Measurements from ENCODE around the gene TMEM156.
"Not testable (repeated sequence)": the region's sequence is repeated elsewhere in the genome, so short reads cannot be mapped to it uniquely, and the experiment has no call there.

TMEM156 gene

DNA sequence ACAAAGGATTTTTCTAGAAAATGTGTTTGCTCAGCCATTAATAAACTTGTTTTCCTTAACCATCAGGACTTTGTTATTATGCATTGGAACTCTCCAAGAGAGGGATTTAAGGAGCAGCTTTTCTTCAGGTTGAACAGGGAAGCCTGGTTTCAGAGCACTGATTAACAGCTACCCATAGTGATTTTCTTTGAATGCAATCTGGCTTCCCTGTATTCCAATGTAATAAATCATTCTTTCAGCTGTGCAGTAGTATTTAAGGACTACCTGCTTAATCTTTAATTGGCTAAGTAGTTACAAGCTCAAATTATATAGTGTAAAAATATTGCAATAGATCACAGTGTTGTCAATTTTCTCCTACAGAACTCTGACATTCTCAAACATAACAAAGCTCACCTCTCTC lies 77.5 kb downstream of the TMEM156 start:
- no peak for DNase-seq

DNA sequence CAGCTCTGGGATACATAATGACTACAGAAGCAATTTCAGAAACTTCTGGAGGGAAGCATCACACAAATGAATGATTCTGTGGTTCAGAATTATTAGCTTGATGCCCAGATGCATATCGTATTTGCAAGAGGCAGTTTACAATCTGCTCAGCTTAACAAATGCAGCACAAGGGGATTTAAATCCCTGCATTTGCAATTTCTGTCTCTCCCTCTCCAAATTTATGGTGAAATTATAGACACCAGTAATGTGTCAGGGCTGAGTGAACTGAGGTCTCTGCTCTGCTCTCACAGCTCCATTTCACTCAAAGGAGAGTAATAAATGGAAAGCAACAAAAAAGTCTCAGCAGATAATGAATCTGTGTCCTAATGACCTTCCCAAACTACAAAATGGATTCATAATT lies 80.2 kb downstream of the TMEM156 start:
- no peak for DNase-seq

DNA sequence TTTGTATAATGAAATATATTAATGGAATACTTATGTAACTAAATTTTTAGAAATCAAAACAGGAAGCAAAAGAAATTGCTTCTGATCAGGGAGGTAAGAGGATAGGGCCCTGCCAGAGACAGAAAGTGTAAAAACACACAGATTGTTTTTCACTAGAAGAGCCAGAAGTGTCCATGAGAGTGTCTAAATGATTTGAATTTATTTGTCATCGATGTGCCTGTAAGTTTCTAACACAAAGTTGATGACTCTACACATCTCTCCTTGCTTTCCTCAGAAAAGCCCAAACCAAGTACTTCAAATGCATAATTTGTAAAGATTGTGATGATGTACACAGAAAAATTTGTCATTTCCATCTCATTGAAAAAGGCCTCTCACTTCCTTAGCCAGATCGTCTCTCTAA lies 80.6 kb downstream of the TMEM156 start:
- no peak for DNase-seq

DNA sequence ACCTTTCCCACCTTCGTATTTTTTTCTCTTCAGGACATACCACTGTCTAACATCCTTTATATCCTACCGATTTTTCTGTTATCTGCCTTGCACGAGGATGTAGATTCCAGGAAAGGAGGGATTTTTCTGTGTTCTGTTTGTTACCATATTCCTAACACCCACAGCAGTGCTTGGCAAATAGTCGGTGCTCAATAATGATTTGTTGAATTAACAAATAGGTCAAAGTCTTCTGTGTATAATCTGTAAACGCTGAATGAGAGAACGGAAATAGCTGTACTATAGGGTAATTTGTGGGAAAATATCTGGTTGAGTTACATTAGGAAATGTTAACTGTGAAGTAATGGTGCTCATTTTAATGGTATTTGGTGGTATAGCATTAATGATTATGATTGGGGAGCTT lies 81.5 kb downstream of the TMEM156 start:
- no peak for DNase-seq

GRCh38 chr4:38950159-38950558 lies 82.0 kb downstream of the TMEM156 start:
- no peak for DNase-seq

GRCh38 chr4:38949411-38950051 lies 82.7 kb downstream of the TMEM156 start:
- DNase-seq: no peak

DNA sequence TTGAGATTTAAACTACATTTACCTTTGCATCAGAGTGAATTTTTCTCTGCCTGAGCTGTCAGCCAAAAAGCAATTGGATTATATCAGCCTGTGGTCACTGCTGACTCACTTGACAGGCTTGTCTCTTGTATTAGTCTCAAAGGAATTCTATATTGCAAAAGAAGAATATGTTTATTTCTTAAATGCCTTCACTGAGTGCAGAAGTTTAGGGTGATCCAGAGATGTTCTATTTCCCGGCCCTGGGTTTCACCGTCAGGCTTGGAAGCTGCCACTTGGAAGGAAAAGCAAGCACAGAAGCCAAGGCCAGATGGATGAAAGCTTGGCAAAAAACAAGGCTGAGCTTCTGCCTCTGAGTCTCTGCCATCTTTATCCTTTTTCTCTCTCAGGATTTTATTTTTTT lies 83.7 kb downstream of the TMEM156 start:
- no peak for DNase-seq

DNA sequence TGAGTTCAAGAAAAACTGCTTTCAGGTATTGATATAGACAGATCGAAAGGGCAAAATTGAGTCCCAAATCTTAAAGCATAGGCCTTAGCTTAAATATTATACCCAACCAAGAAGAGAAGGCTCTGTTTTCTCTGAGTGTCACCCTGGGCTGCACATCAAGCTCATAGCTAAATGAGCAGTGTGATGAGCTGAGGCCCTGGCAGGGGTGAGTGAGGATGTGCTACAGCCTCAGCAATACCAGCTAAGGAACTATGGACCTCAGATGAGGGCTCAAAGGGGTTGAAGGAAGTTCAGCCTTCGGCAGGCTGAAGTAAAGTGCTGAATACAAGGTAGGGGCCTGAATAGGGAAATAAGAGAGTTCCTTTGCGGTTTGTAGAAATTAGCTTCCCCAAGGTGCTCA lies 85.3 kb downstream of the TMEM156 start:
- DNase-seq: no peak

GRCh38 chr4:38944440-38944839 lies 87.8 kb downstream of the TMEM156 start:
- DNase-seq: no peak

GRCh38 chr4:38943343-38943742 lies 88.9 kb downstream of the TMEM156 start:
- no peak for DNase-seq

DNA sequence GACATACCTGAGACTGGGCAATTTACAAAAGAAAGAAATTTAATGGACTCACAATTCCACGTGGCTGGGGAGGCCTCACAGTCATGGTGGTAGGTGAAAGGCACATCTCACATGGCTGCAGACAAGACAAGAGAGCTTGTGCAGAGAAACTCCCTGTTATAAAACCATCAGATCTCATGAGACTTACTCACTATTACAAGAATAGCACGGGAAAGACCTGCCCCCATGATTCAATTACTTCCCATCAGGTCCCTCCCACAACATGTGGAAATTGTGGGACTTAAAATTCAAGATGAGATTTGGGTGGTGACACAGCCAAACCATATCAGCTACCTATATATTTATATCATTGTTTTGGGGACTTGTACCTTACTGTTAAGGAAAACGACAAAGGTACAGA lies 90.3 kb downstream of the TMEM156 start:
- DNase-seq: not testable (repeated sequence)

DNA sequence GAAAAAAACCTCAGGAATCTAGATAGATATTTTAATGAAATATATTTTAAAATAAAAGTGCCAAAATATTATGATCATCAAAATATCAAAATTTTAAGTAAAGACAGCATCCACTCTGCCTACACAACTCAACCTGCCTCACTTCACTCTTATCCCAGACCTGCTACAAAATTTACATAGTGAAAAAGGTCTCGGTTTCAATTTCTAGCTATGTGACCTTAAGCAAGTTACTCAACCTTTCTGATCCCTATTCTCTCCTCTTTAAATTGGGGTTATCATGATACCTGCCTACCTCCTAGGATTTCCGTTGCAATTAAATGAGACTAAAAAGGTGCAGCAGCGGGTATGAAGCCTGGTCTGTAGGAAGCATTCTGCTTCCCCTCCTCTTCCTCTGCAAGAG lies 91.7 kb downstream of the TMEM156 start:
- no peak for DNase-seq

- no peak for DNase-seq
Measured at GRCh38 chr4:38939165-38939564, 93.0 kb downstream of the TMEM156 start.

DNA sequence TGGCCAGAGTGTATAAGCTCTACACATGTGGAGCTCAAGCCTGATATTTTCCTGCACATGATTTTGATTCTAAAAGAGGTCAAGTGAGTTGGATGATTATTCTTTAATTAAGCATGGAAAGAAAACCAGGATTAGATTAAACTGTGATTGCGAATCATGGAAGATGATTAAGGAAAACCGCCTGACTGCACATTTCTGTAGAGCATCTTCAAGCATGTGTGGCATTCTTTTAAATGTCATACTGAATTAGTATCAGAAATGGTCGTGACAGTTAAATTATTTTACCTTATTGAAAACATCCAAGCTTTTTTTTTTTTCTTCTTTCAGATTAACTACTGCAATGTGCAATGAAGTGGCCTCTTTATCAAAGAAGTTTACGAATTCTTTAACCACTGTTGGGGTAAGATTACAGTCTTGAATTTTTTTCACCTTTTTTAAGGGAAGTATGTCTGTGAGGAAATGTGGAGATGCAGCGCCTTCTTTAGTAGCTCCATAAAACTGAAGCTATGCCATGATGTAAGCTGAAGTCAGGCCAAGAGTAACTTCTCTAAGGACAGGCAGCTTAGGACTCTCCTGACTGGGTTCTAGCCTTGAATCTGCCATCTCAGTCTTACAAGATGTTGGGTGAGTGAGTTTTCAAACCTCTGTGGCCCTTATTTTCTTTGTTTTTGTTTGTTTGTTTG lies 96.7 kb downstream of the TMEM156 start:
- no peak for DNase-seq

DNA sequence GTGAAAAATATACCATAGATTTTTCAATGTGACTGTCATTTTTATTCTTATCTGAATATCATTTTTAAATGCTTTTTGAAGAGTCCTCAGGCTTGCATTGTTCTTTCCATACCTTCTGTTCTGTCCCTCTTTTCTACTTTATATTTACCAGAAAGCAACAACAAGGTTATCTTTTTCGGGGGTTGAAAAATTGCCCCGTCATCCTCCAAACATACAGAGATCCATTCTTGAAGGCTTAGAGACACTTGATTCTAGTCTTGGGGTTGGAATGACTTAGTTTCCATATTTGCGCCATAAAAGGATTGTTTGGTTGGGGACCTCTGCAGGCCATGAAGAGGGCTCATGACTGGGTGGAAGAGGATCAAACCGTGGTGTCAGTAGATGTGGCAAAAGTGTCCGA lies 101.1 kb downstream of the TMEM156 start:
- no peak for DNase-seq

- DNase-seq: no peak
Measured at GRCh38 chr4:38930707-38931106, 101.5 kb downstream of the TMEM156 start.

- DNase-seq: no peak
Measured at GRCh38 chr4:38930204-38930603, 102.0 kb downstream of the TMEM156 start.

GRCh38 chr4:38928974-38929373 lies 103.2 kb downstream of the TMEM156 start:
- no peak for DNase-seq

- DNase-seq: no peak
Measured at GRCh38 chr4:38928568-38928967, 103.6 kb downstream of the TMEM156 start.

DNA sequence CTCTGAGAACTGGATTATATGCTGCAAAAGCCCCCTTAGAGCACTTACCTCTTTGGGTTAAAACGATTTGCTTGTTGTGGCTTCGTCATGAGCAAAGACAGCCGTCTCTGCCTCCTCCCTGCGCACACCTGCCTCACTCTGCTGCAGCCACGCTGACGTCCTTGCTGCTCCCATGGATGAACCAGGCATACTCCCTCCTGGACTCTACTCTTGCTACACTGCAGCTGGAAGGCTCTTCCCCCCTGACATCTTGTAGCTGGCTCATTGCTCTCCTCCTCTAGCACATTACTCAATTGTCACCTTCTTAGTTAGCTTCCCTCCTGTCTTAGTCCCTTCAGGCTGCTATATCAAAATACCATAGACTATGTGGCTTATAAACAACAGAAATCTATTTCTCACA lies 105.3 kb downstream of the TMEM156 start:
- no peak for DNase-seq

- DNase-seq: no peak
Measured at GRCh38 chr4:38925492-38926413, 106.5 kb downstream of the TMEM156 start.

GRCh38 chr4:38924353-38924752 lies 107.9 kb downstream of the TMEM156 start:
- DNase-seq: no peak

GRCh38 chr4:38923746-38924145 lies 108.5 kb downstream of the TMEM156 start:
- DNase-seq: no peak

GRCh38 chr4:38921151-38921550 lies 111.1 kb downstream of the TMEM156 start:
- DNase-seq: no peak

Data from activated CD4-positive, alpha-beta T cell treated with anti-CD3 and anti-CD28 coated beads, Interleukin-2, amount 50 U/mL, for 4 hours (primary cell).